ENCODE results near the gene TENT4B.

The TENT4B gene

GRCh38 chr16:50182441-50182840 is 29.3 kb downstream of the TENT4B start:
- no peaks in the 10 kb centered on the region for H3K9me3 ChIP-seq (ENCODE audit: control insufficient read depth, insufficient read depth, low read length)
- no peak overlapping the region for H3K9ac ChIP-seq (ENCODE audit: low read depth, low read length)
- H3K36me3 ChIP-seq (ENCODE audit: control insufficient read depth, insufficient read depth, low read length): no peaks in the 10 kb centered on the region
- H3K4me3 ChIP-seq (ENCODE audit: low read depth, low read length): no peak overlapping the region
- H3K4me1 ChIP-seq (ENCODE audit: control insufficient read depth, insufficient read depth, low read length): peaks cover 3% of the 10 kb centered on the region
- no peaks in the 10 kb centered on the region for H3K27me3 ChIP-seq (ENCODE audit: control insufficient read depth, insufficient read depth, low read length)

- Histone ChIP-seq H3K9ac (ENCODE audit: low read depth, low read length) (no peak overlapping the region), H3K36me3 (ENCODE audit: control insufficient read depth, insufficient read depth, low read length) (no peaks in the 10 kb centered on the region), H3K27me3 (ENCODE audit: control insufficient read depth, insufficient read depth, low read length) (no peaks in the 10 kb centered on the region), H3K4me3 (ENCODE audit: low read depth, low read length) (no peak overlapping the region), H3K9me3 (ENCODE audit: control insufficient read depth, insufficient read depth, low read length) (no peaks in the 10 kb centered on the region), H3K4me1 (ENCODE audit: control insufficient read depth, insufficient read depth, low read length) (peaks cover 3% of the 10 kb centered on the region)
Observed at GRCh38 chr16:50183316-50183715, 30.2 kb downstream of the TENT4B start.

GRCh38 chr16:50185005-50185505 is 31.9 kb downstream of the TENT4B start:
- H3K4me1 ChIP-seq (ENCODE audit: control insufficient read depth, insufficient read depth, low read length): peaks cover 3% of the 10 kb centered on the region
- H3K9ac ChIP-seq (ENCODE audit: low read depth, low read length): no peak overlapping the region
- H3K4me3 ChIP-seq (ENCODE audit: low read depth, low read length): no peak overlapping the region
- H3K27me3 ChIP-seq (ENCODE audit: control insufficient read depth, insufficient read depth, low read length): no peaks in the 10 kb centered on the region
- H3K9me3 ChIP-seq (ENCODE audit: control insufficient read depth, insufficient read depth, low read length): no peaks in the 10 kb centered on the region
- H3K36me3 ChIP-seq (ENCODE audit: control insufficient read depth, insufficient read depth, low read length): no peaks in the 10 kb centered on the region

- H3K9ac ChIP-seq (ENCODE audit: low read depth, low read length): no peak overlapping the region
- peaks cover 3% of the 10 kb centered on the region for H3K4me1 ChIP-seq (ENCODE audit: control insufficient read depth, insufficient read depth, low read length)
- no peaks in the 10 kb centered on the region for H3K36me3 ChIP-seq (ENCODE audit: control insufficient read depth, insufficient read depth, low read length)
- H3K9me3 ChIP-seq (ENCODE audit: control insufficient read depth, insufficient read depth, low read length): no peaks in the 10 kb centered on the region
- H3K27me3 ChIP-seq (ENCODE audit: control insufficient read depth, insufficient read depth, low read length): no peaks in the 10 kb centered on the region
- no peak overlapping the region for H3K4me3 ChIP-seq (ENCODE audit: low read depth, low read length)
Observed at GRCh38 chr16:50188619-50189136, 35.6 kb downstream of the TENT4B start.

- Histone ChIP-seq H3K9ac (ENCODE audit: low read depth, low read length) (no peak overlapping the region), H3K4me1 (ENCODE audit: control insufficient read depth, insufficient read depth, low read length) (no peaks in the 10 kb centered on the region), H3K27me3 (ENCODE audit: control insufficient read depth, insufficient read depth, low read length) (no peaks in the 10 kb centered on the region), H3K36me3 (ENCODE audit: control insufficient read depth, insufficient read depth, low read length) (no peaks in the 10 kb centered on the region), H3K9me3 (ENCODE audit: control insufficient read depth, insufficient read depth, low read length) (no peaks in the 10 kb centered on the region), H3K4me3 (ENCODE audit: low read depth, low read length) (no peak overlapping the region)
Observed at GRCh38 chr16:50190292-50190691, 37.2 kb downstream of the TENT4B start.

- Histone ChIP-seq H3K36me3 (ENCODE audit: control insufficient read depth, insufficient read depth, low read length) (no peaks in the 10 kb centered on the region), H3K4me3 (ENCODE audit: low read depth, low read length) (no peak overlapping the region), H3K4me1 (ENCODE audit: control insufficient read depth, insufficient read depth, low read length) (no peaks in the 10 kb centered on the region), H3K9me3 (ENCODE audit: control insufficient read depth, insufficient read depth, low read length) (no peaks in the 10 kb centered on the region), H3K27me3 (ENCODE audit: control insufficient read depth, insufficient read depth, low read length) (no peaks in the 10 kb centered on the region), H3K9ac (ENCODE audit: low read depth, low read length) (no peak overlapping the region)
Observed at GRCh38 chr16:50192386-50193050, 39.4 kb downstream of the TENT4B start.

GRCh38 chr16:50193594-50193993 is 40.5 kb downstream of the TENT4B start:
- no peaks in the 10 kb centered on the region for H3K9me3 ChIP-seq (ENCODE audit: control insufficient read depth, insufficient read depth, low read length)
- no peaks in the 10 kb centered on the region for H3K36me3 ChIP-seq (ENCODE audit: control insufficient read depth, insufficient read depth, low read length)
- no peaks in the 10 kb centered on the region for H3K27me3 ChIP-seq (ENCODE audit: control insufficient read depth, insufficient read depth, low read length)
- no peaks in the 10 kb centered on the region for H3K4me1 ChIP-seq (ENCODE audit: control insufficient read depth, insufficient read depth, low read length)
- H3K4me3 ChIP-seq (ENCODE audit: low read depth, low read length): no peak overlapping the region
- H3K9ac ChIP-seq (ENCODE audit: low read depth, low read length): no peak overlapping the region

GRCh38 chr16:50195276-50195675 is 42.2 kb downstream of the TENT4B start:
- Histone ChIP-seq H3K4me1 (ENCODE audit: control insufficient read depth, insufficient read depth, low read length) (no peaks in the 10 kb centered on the region), H3K36me3 (ENCODE audit: control insufficient read depth, insufficient read depth, low read length) (no peaks in the 10 kb centered on the region), H3K9me3 (ENCODE audit: control insufficient read depth, insufficient read depth, low read length) (no peaks in the 10 kb centered on the region), H3K4me3 (ENCODE audit: low read depth, low read length) (no peak overlapping the region), H3K9ac (ENCODE audit: low read depth, low read length) (no peak overlapping the region), H3K27me3 (ENCODE audit: control insufficient read depth, insufficient read depth, low read length) (no peaks in the 10 kb centered on the region)

GRCh38 chr16:50195756-50196155 is 42.6 kb downstream of the TENT4B start:
- Histone ChIP-seq H3K4me3 (ENCODE audit: low read depth, low read length) (no peak overlapping the region), H3K9me3 (ENCODE audit: control insufficient read depth, insufficient read depth, low read length) (no peaks in the 10 kb centered on the region), H3K4me1 (ENCODE audit: control insufficient read depth, insufficient read depth, low read length) (no peaks in the 10 kb centered on the region), H3K27me3 (ENCODE audit: control insufficient read depth, insufficient read depth, low read length) (no peaks in the 10 kb centered on the region), H3K9ac (ENCODE audit: low read depth, low read length) (no peak overlapping the region), H3K36me3 (ENCODE audit: control insufficient read depth, insufficient read depth, low read length) (no peaks in the 10 kb centered on the region)

GRCh38 chr16:50197582-50197981 is 44.5 kb downstream of the TENT4B start:
- H3K9me3 ChIP-seq (ENCODE audit: control insufficient read depth, insufficient read depth, low read length): no peaks in the 10 kb centered on the region
- no peak overlapping the region for H3K4me3 ChIP-seq (ENCODE audit: low read depth, low read length)
- H3K4me1 ChIP-seq (ENCODE audit: control insufficient read depth, insufficient read depth, low read length): no peaks in the 10 kb centered on the region
- H3K36me3 ChIP-seq (ENCODE audit: control insufficient read depth, insufficient read depth, low read length): no peaks in the 10 kb centered on the region
- H3K27me3 ChIP-seq (ENCODE audit: control insufficient read depth, insufficient read depth, low read length): no peaks in the 10 kb centered on the region
- H3K9ac ChIP-seq (ENCODE audit: low read depth, low read length): no peak overlapping the region

GRCh38 chr16:50198802-50199403 is 45.8 kb downstream of the TENT4B start:
- Histone ChIP-seq H3K9me3 (ENCODE audit: control insufficient read depth, insufficient read depth, low read length) (no peaks in the 10 kb centered on the region), H3K4me3 (ENCODE audit: low read depth, low read length) (no peak overlapping the region), H3K27me3 (ENCODE audit: control insufficient read depth, insufficient read depth, low read length) (no peaks in the 10 kb centered on the region), H3K4me1 (ENCODE audit: control insufficient read depth, insufficient read depth, low read length) (no peaks in the 10 kb centered on the region), H3K36me3 (ENCODE audit: control insufficient read depth, insufficient read depth, low read length) (no peaks in the 10 kb centered on the region), H3K9ac (ENCODE audit: low read depth, low read length) (no peak overlapping the region)

GRCh38 chr16:50201787-50202186 is 48.7 kb downstream of the TENT4B start:
- Histone ChIP-seq H3K36me3 (ENCODE audit: control insufficient read depth, insufficient read depth, low read length) (no peaks in the 10 kb centered on the region), H3K4me1 (ENCODE audit: control insufficient read depth, insufficient read depth, low read length) (no peaks in the 10 kb centered on the region), H3K9ac (ENCODE audit: low read depth, low read length) (no peak overlapping the region), H3K27me3 (ENCODE audit: control insufficient read depth, insufficient read depth, low read length) (no peaks in the 10 kb centered on the region), H3K4me3 (ENCODE audit: low read depth, low read length) (no peak overlapping the region), H3K9me3 (ENCODE audit: control insufficient read depth, insufficient read depth, low read length) (no peaks in the 10 kb centered on the region)
